Stimulated activated CD8-positive, alpha-beta memory T cell treated with anti-CD3 and anti-CD28 coated beads, Interleukin-4, amount 100 ng/mL, for 48 hours (primary cell): ENCODE results near the gene MTA2.
"Not testable (repeated sequence)": the region's sequence is repeated elsewhere in the genome, so short reads cannot be mapped to it uniquely, and the experiment has no call there.

Experiments
- DNase-seq: peaks from one replicate; pipeline ENCODE4 v3.0.0-alpha.2; 2020

The MTA2 gene

DNA sequence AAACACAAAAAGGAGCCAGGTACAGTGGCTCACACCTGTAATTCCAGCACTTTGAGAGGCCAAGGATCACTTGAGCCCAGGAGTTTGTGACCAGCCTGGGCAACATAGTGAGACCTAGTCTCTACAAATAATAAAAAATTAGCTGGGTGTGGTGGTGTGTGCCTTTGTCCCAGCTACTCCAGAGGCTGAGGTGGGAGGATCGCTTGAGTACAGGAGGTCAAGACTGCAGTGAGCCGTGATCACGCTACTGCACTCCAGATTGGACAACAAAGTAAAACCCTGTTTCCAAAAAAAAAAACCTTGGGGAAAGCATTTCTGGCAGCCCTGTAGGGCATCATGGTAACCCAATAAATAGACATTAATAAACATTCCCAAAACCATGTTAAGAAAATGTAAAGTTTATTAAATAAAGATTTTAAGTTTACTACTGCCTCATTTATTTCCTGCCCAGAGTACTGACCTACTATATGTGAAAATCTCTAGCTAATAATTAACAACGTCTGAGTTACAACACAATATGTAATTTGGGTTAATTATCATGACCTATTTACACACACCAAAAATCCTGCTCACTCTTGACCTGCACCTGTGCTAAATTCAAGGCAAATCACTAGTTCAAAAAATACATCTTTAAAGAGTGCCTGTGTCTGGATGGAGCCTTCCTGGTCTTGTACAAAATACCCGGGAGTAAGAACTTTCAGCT, 36.4 kb downstream of the MTA2 start:
- DNase-seq: no peak

DNA sequence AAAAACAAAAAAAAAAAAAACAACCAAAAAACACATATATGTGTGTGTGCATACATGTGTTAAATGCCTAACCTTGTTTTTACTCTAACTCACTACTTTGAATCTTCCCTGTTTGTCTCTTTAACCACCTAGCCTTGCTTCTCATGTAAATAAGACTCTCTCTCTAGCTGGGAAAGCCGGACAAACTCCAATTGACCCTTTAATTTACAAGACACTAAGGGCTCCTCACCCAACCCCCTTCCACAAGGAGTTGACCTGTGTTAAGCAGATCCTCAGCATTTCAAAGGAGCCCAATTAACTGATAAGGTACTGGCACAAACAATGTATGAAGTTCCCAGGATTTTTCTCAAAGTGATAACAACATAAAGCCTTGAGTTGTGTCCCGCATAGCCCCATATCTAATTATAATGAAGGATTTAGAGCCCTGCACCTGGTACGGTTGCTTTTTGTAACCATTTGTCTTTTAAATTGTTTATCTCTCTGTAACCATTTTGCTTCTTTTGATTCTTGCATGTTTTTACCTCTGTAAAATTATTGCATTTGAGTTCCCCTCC, 39.9 kb downstream of the MTA2 start:
- not testable (repeated sequence) for DNase-seq

DNA sequence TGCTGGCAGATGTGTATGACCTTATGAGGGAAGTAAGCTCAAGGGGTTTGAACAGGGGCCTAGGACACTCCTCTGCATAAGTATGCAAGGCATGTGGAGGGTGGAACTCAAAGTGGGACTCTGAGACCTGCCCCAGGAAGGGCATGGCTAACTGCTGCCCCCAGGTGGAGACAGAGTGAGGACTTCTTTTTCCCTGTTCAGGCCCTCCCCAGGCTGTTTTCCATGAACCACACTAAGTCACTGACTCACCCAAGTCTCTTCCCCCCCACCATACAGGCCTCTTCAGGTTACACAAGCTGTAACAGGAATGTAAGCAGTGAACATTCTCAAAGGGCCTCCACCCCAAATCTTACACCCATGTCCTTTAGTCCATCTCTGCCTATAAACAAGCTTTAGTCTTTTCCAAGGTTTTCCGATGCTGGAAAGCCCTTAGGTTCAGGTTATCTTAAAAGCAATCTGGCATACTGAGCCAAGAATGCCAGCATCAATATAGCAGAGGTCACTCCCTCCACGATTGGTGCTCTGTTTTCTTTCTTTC, 41.0 kb downstream of the MTA2 start:
- peak; percentile 83 for DNase-seq

DNA sequence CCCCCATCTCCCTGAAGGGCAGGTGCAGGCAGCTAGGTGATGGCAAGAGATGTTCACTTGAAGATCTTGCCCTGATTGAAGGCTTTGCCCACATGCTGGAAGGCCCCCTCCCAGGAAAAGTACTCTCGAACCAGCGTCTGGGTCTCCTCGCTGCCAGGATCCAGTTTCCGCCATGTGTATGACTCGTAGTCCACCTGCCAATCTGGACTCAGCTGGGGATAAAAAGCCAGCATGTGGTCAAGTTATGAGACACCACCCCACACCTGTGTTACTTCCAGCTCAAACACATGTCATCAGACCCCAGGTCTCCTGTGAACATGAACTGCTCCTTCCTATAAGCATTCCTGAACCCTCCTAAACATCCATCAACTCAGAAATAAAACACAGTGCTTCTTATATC, 42.0 kb downstream of the MTA2 start:
- not testable (repeated sequence) for DNase-seq

DNA sequence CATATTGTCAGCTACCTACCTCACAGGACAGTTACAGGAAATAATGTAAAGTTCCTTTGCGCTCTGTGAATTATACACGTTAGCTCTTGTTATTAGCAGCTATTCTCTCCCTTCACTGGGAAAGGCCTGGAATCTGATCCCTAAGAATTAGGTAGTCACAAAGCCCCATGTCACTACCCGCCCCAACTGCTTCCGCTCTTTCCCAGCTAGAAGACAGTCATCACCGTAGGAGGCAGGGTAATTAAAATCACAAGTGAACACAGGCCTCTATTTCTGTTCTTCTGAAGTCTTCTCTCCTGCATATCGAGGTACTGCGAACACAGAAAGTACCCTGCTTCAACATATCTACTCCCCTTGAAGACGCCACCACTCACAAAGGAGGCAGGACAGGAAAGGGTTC, 42.5 kb downstream of the MTA2 start:
- DNase-seq: no peak

DNA sequence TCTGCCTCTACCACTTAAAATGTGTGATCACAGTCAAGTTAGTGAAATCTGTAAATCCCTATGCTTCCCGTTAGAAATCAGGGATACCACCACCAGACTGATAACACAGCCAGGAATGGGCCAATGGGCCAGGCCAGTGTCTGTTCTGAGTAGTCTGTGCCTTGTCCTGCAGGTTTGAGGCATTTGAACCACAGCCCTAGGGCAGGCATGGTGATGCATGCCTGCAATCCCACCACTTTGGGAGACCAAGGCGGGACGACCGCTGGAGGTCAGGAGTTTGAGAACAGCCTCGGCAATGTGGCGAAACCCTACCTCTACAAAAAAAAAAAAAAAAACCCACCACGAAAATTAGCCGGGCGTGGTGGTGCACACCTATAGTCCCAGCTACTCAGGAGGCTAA, 43.0 kb downstream of the MTA2 start:
- DNase-seq: no peak

DNA sequence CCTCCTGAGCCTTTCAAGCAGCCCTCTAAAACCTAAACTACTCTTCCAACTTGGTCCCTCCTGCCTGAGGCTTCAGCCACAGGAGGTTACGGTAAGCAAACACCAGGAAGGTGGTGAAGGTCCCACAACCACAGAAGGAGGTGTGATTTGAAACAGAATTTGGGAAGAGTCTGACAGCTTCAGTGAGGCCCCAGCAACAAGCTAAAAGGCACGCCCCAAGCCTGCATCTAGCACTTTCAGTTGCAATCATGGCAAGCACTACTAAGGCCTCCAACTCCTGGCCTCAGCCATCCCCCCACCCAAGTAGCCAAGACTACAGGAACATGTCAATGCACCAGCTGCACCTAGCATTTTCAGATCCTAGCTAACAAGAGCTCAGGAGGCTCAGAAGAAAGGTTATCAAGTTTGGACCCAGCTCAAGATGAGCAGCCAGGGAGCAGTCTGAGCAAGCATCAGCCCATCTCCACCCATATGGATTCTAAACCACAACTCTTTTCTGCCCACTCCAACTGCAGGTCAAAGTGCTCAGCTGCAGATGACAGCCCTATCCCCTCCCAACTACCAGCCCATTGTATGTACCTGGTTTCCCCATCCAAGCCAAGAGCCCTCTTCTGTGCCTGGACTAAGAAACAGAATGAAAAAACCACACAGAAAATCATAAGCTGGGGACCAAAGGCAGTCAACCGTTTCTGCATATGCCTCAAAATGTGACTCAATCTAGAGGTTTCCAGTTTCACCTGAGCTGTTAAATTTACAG, 44.6 kb downstream of the MTA2 start:
- DNase-seq: peak; percentile 78

DNA sequence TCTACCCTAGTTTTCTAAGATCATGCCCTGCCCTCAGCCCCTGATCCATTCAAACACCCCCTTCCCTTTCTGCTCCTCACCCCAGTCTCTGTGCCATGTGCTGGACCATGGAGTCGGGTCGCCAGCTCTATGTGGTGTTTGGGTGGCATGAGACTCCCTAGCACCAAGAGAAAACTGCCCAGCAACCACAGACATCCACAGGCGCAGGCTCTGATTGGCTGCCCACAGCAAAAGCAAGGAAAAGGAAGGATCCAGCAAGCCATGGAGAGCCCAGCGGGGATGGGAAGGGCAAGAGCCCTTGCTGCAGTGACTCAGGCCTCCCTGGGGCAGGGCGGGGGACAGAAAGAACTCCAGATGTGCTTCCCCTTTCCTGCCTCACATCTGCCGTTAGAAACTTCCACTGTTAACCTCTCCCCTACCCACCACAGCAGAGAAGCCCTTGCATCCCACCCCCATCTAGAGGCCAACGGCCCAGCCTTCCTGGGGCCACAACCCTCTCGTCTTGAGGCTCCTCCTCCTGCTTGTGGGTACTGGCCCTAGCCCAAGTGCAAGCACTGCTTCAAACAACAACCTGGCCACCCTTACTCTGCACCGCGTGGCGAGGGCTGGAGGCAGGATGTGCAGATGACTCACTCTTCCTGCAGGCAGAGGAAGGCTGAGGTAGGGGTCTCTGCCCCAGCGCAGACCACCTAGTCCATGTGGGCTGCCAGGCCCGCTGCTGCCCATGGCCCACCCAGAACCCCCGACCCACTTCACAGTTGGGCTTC, 45.4 kb downstream of the MTA2 start:
- peak; percentile 87 for DNase-seq

DNA sequence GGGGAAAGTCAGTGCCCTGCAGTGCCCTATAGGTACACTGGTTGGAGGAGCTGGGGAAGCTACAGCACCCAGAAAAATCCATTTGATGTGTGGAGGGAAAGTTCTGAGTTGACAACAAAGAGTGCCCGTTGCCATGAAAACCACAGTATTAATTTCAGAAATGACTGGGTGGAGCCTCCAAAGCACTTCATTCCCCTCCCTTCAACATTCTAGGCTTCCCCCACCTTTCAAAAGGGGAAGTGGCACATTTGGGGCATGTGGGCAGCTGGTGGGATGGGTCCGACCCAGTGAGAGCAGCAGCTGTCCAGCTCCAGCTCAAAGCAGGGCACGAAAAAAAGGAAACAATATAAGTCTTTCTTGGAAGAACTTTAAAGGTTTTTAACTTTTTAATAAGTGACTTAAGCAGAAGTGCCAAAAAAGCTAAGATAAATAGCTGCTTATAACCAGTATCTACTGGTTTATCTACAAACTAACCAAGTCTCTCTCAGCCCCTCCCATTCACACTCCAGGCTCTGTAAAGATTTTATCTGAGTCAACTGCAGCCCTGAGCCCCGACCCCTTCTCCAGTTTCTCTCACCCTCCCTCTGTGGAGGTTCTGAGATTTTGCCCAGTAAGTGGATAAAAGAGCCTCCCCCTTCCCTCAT, 46.1 kb downstream of the MTA2 start:
- DNase-seq: peak; percentile 62

DNA sequence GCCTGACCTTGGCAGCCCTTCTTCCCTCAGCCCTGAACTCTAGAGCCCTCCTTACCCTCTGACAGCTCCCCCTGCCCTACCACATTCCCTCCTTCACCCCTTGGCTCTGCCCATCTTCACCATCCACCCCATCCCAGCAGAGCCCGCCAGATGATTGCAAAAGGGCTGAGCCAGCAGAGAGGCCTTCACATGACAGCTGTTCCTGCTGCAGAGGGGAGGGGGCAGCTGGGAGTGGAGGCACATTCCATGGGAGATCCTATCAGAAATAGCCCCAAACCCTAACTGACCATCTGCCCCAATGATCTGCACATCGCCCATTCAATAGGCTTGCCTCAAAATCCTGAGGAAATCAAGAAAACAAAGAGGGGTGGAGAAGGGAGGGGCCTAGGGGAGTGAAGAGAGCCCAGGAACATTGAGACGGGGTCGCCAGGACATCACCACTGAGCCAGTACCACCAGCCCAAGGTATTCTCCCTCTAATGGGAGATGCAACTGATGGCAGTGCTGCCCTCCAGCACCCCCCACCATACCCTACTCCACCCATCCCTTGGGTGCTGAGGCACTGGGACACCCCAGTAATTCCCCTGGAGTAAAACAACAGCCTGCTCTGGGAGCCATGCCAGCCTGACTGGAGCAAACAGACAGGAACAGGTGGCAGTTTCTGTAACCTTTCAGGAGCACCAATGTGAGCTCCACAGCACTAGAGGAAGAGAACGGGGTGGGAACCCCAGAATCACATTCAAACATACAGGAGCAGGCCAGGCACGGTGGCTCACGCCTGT, 47.1 kb downstream of the MTA2 start:
- no peak for DNase-seq

DNA sequence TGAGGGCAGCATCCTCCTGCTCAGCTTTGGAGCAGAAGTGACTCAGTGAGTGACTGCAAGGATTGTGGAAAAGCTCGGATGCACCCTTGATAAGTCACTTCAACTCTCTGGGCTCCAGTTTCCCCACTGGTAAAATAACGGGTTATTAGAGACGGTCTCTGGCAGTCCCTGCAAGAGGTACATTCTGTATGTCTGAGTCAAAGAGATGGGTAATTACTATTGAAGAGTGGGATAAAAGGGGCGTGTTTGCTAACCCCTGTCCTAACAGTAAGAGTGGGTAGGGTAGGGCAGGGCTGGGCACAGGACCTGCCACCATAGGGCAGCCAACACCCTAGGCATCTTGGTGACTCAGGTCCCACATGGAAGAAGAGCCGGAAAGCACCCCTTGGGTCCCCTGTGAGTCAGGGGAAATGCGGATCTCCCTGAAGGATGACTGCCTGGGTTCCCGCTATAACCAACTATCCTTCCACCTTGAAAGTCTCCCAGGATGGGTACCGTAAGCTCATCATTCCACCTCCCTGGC, 47.8 kb downstream of the MTA2 start:
- DNase-seq: no peak

DNA sequence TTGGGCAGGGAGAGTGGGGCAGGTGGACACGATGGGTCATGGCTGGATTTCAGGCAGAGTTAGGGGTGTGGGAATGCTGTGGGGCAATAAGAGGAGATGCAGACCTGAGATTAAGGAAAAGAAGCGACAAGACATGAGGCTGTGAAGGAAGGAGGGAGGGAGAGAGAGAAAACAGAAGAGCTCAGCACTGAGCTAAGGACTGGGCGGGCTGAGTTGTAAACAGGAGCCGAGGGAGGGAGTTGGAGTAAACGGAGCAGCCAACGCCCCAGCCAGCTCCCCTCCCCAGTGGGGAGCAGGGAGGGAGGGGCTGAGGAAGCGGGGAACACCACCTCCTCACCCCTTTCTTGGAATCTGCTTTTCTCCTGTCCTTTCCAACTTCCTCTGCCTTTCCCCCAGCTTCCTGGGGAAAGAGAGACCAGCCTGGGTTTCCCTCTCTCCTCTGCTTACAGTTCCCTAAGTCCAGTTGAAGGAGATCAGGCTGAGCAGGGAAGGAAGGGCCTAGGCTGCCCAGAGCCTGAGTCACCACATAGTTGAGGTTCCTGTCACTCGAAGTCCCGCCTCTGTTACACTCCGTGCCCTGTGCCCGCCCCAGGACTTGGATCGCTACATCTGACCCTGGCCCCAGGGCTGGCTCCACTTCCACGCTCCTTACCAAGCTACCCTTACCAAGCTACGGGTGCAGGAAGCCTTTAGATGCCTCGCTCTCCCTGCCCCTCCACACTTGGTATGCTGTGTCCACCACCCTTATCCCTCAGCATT, 48.4 kb downstream of the MTA2 start:
- peak; percentile 62 for DNase-seq

DNA sequence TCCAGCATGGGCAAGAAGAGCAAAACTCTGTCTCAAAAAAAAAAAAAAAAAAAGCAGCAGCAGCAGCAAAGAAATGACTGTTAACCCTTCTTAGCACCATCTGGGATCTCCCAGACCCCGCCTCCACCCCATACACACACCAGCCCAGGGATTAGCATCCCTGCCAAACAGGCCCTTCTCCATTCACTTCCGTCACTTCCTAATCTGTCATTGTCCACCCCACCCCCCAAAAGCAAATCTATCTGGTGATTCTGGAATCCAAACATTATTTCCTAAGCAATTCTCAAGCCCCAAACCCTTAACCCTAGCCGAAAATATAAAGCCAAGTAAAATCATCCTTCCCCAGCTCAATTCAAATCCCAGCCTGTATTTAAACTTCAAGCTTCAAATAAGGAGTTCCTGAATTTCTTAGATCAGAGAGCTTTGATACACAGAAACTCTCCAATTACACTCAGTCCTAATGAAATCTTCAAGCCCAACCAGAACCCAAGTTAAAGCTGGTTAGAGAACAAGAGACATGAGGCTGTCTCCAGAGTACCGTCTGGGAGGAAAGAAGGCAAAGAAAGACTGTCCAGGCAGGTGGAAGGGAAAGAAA, 49.1 kb downstream of the MTA2 start:
- no peak for DNase-seq

DNA sequence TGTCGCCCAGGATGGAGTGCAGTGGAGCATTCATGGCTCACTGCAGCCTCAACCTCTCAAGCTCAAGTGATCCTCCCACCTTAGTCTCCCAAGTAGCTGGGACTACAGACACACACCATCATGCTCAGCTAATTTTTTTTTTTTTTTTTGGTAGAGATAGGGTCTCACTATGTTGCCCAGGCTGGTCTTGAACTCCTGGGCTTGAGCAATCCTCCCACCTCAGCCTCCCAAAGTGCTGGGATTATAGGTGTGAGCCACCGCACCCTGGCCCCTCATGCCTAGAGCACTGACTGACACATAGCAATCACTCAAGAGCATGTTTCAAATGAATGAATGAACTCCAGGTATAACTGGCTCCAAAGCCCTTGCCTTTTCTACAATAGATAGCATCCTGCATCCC, 51.2 kb downstream of the MTA2 start:
- DNase-seq: not testable (repeated sequence)

DNA sequence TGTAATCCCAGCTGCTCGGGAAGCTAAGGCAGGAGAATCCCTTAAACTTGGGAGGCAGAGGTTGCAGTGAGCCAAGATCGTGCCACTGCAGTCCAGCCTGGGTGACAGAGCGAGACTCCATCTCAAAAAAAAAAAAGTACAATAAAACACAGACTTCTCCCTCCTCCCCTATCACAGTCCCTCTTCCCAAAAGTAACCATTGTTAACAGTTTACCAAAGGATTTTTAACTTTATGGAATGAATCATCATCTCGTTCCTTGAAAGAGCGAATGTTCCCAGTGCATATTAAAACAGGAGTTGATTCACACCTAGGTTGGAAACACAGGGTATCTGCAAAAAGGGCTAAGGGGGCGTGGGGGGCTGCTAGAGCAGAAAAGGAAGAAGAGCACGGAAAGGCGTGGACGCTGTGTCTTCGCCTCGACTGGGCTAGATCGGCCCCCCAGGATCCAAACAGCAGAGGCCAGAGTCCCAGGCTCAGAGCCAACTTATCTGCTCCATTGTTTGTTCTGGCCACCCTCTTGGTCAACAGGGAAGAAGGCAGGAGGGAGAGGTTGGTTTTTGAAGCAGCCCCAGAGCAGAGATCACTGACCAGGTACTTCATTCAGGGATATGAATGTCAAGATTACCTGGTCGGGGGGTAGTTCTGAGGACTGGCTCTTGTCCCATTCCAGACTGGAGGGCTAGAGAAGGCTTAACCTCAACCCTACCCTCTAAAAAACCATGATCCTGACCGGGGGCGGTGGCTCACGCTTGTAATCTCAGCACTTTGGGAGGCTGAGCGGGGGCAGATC, 52.9 kb downstream of the MTA2 start:
- DNase-seq: no peak

DNA sequence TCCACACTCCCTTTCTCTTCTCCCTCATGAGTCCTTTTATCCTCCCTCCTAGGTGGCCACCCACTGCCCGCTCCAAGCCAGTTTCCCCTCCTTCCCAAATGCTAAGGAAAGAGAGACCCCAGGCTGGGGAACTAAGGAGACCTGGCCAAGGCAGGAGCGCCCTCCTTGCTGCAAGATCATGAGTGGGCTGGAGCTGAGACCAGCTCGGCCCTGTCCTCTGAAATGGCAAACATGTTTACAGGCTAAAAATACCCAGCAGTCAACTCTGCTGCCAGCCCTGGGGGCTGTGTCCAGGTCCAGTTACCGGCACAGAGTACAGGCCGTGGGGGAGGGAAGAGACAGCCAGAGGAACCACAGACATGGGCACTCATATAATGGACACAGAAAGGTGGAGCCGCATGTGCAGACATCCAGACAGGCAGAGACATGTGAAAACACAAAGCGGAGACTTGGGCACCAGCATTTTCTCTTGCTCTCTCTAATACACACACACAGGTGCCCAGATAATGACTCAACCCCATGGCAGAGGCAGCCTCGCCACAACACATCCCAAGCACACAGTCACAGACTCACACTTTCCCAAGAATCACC, 53.9 kb downstream of the MTA2 start:
- DNase-seq: no peak

DNA sequence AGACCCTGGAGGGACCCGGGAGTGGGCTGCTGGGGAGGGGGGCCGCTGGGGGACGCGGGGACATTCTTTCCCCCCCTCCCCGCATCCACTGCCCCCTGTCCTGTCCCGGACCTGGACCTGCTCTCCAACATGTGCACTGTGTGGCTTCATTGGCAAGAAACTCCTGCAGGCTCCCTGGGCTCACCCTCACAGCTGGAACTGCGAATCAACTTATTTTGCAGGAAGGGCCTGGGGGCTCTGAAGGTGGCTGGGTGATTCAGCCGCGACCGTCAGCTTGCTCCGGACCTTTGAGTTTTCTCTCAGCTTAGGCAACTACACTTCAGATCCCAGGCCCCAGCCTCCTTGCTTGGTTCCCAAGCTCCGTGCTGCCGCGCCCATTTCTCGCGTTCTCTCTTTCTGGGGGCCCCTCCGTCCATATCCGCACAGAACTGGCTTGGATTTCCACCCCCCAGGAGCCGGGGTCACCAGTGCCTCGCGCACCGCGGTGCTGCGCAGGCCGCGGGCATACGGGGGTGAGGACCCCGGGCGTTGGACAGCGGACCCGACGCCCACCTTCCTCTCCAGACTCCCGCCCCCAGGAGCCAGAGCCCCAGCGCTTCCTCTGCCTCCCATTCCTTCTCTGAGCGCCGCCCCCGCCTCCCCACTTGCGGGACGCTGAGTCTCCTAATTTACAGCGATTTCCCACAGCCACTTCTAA, 54.6 kb downstream of the MTA2 start:
- no peak for DNase-seq

DNA sequence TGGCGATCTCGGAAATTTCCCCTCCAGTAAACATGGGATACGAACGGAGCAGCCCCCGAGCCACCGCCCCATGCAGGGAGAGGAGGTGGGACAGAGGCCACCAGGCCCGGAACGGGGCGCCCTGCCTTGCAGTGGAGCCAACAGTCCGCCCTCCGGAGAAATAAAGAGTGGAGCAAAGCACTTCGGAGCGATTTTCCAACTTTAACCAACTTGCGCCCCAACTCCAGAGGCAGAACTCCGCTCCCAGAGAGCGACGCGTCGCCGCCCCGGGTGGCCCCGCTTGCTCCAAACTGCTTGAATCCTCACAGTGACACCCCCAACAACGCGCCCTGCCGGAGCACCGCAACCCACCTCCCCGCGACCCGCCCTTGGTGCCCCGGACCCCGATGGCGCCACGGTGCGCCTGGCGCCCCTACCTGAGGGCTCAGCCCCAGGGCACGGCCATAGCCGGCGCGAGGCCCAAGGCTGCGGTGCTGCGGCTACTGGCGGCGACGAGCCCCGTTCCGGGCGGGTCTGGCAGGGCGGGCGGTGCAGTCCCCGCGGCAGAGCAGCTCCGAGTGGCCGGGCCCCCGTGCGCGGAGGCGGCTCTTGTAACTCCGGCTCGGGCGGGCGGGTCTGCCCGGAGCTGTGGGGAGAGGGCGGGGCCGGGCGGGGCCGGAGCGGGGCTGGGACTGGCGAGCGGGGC, 55.3 kb downstream of the MTA2 start, which contains the start of gene AHNAK:
Gene AHNAK (minus strand): TSS at position 563 of the 685 bp plus-strand sequence. CDS start 10,708 bp downstream, outside the sequence.
- peak; percentile 78 for DNase-seq
